Naive thymus-derived CD8-positive, alpha-beta T cell (primary cell): ENCODE measurements around the gene GOLPH3. TPM values are rescaled to one million over a fixed set of nuclear protein-coding genes. Genes with fewer than 3 reads are reported as not detected.

ENCODE experiments used
- ATAC-seq, 2 donors: fragments of 150-1000 bp; cut with Tn5 transposase in 1 of 2; sonication (Bioruptor Pico), chemical (Tn5 transposase) in 1 of 2; 1 replicate in 1 of 2; 2 replicates in 1 of 2; pipeline ENCODE4 v1.10.0; 2021; ENCODE audit warnings: mild to moderate bottlenecking in 2 of 2, moderate library complexity in 2 of 2
- POLR2A ChIA-PET: fragments of 350-600 bp; sonication (Branson Sonifier 250); formaldehyde crosslinking; loops from one replicate; lab custom pipeline; 2021; ENCODE audit warnings: antibody characterized with exemption; lab: Charles Lee
- DNase-seq, 10 donors: peaks; one replicate each; pipeline versions ENCODE4 v3.0.0 to v3.0.0-alpha.2; 2020 to 2022
- H3K27ac Mint-ChIP-seq, 10 donors: one replicate each; pipeline ENCODE4 v1.8.0; 2020 to 2022; ENCODE audit warnings: mild to moderate bottlenecking in 10 of 10, mixed read lengths in 10 of 10, moderate library complexity in 4 of 10, inconsistent platforms in 1 of 10
- H3K27me3 Mint-ChIP-seq, 5 donors: one replicate each; pipeline ENCODE4 v1.8.0; 2021 to 2022; ENCODE audit warnings: mixed read lengths in 5 of 5
- H3K36me3 Mint-ChIP-seq, 3 donors: one replicate each; pipeline ENCODE4 v1.8.0; 2020 to 2022; ENCODE audit warnings: mixed read lengths in 3 of 3, mild to moderate bottlenecking in 2 of 3, inconsistent platforms in 1 of 3
- H3K4me1 Mint-ChIP-seq, 4 donors: one replicate each; pipeline ENCODE4 v1.8.0; 2021 to 2022; ENCODE audit warnings: mixed read lengths in 4 of 4
- H3K4me3 Mint-ChIP-seq, 10 donors: one replicate each; pipeline ENCODE4 v1.8.0; 2020 to 2022; ENCODE audit warnings: mild to moderate bottlenecking in 10 of 10, mixed read lengths in 10 of 10, moderate library complexity in 6 of 10, inconsistent platforms in 1 of 10
- H3K9me3 Mint-ChIP-seq, 9 donors: one replicate each; pipeline ENCODE4 v1.8.0; 2020 to 2022; ENCODE audit warnings: mixed read lengths in 9 of 9, mild to moderate bottlenecking in 3 of 9, inconsistent platforms in 1 of 9, moderate library complexity in 1 of 9
- polyA plus RNA-seq, 3 donors: library from polyadenylated mRNA; unstranded; fragments of 300-500 nt; fragmentation: Illumina TruSeq; gene quantifications; one replicate each; pipeline ENCODE4 v1.2.3, GENCODE V29; 2021
- total RNA-seq, 8 experiments: library from RNA in 2 of 8; stranded (reverse) in 2 of 8; gene quantifications; one replicate each; pipeline ENCODE4 v1.2.3 and lab custom pipeline; 2021 to 2026

GOLPH3 gene
- total and polyA plus RNA-seq, 5 experiments from 2014 or later: 63.7 to 88.0 (median 65.7) TPM

GRCh38 chr5:32165597-32165996 is 8.5 kb downstream of the GOLPH3 start:
- POLR2A ChIA-PET: interaction anchor here (1.3 kb wide), 1 partner anchor 8 kb away, joined by 3 read pairs; the partner anchor contains the start of gene GOLPH3
- peaks cover 0 to 63% (median 20%) of the 10 kb centered on the region in 3 donors for H3K36me3 Mint-ChIP-seq
- ATAC-seq (no peak), DNase-seq (no peak)
- H3K4me1 Mint-ChIP-seq: peaks cover 15 to 67% (median 47%) of the 10 kb centered on the region in 4 donors
- peak overlapping the region in 2 of 10 donors; percentile 33 to 66 for H3K27ac Mint-ChIP-seq
- no peaks in the 10 kb centered on the region for H3K9me3 Mint-ChIP-seq
- no peak overlapping the region for H3K4me3 Mint-ChIP-seq
- no peaks in the 10 kb centered on the region for H3K27me3 Mint-ChIP-seq

GRCh38 chr5:32163785-32164184 is 10.3 kb downstream of the GOLPH3 start:
- H3K27me3 Mint-ChIP-seq: no peaks in the 10 kb centered on the region
- H3K4me3 Mint-ChIP-seq: no peak overlapping the region
- H3K36me3 Mint-ChIP-seq: peaks cover 0 to 48% (median 19%) of the 10 kb centered on the region in 3 donors
- H3K27ac Mint-ChIP-seq: peak overlapping the region in 1 of 10 donors; percentile 64
- POLR2A ChIA-PET: interaction anchor here (0.7 to 1.9 kb wide), 2 partner anchors 9 to 11 kb away, joined by 3 to 5 read pairs; partner anchors contain the start of gene GOLPH3
- no peaks in the 10 kb centered on the region for H3K9me3 Mint-ChIP-seq
- DNase-seq (no peak), ATAC-seq (no peak)
- H3K4me1 Mint-ChIP-seq: peaks cover 13 to 56% (median 33%) of the 10 kb centered on the region in 4 donors

- peaks cover 7 to 49% (median 27%) of the 10 kb centered on the region in 4 donors for H3K4me1 Mint-ChIP-seq
- H3K27ac Mint-ChIP-seq: no peak overlapping the region
- H3K27me3 Mint-ChIP-seq: no peaks in the 10 kb centered on the region
- ATAC-seq: no peak
- H3K4me3 Mint-ChIP-seq: no peak overlapping the region
- POLR2A ChIA-PET: interaction anchor here (1.9 kb wide), 1 partner anchor 9 kb away, joined by 5 read pairs; no protein-coding TSS in a partner anchor
- no peak for DNase-seq
- peaks cover 0 to 41% (median 13%) of the 10 kb centered on the region in 3 donors for H3K36me3 Mint-ChIP-seq
- no peaks in the 10 kb centered on the region for H3K9me3 Mint-ChIP-seq
Measured at GRCh38 chr5:32163053-32163452, 11.1 kb downstream of the GOLPH3 start.

- no peak for ATAC-seq
- Mint-ChIP-seq H3K36me3 (peaks cover 0 to 27% (median 14%) of the 10 kb centered on the region in 3 donors), H3K9me3 (no peaks in the 10 kb centered on the region), H3K27me3 (no peaks in the 10 kb centered on the region), H3K4me1 (peaks cover 11 to 45% (median 23%) of the 10 kb centered on the region in 4 donors), H3K27ac (peak overlapping the region in 1 of 10 donors; percentile 34), H3K4me3 (peak overlapping the region in 2 of 10 donors; percentile 3 to 46)
- POLR2A ChIA-PET: no interaction called here
- DNase-seq: no peak
Measured at GRCh38 chr5:32160228-32160627, 13.9 kb downstream of the GOLPH3 start.

- Mint-ChIP-seq H3K9me3 (no peaks in the 10 kb centered on the region), H3K27me3 (no peaks in the 10 kb centered on the region), H3K36me3 (peaks cover 0 to 26% (median 14%) of the 10 kb centered on the region in 3 donors), H3K27ac (peak overlapping the region in 2 of 10 donors; percentile 11 to 55), H3K4me1 (peaks cover 12 to 47% (median 25%) of the 10 kb centered on the region in 4 donors), H3K4me3 (no peak overlapping the region)
- POLR2A ChIA-PET: no interaction called here
- no peak for ATAC-seq
- no peak for DNase-seq
Measured at GRCh38 chr5:32159328-32160072, 14.6 kb downstream of the GOLPH3 start.

GRCh38 chr5:32158679-32158975 is 15.5 kb downstream of the GOLPH3 start:
- H3K27me3 Mint-ChIP-seq: no peaks in the 10 kb centered on the region
- H3K36me3 Mint-ChIP-seq: peaks cover 0 to 20% (median 9%) of the 10 kb centered on the region in 3 donors
- no peaks in the 10 kb centered on the region for H3K9me3 Mint-ChIP-seq
- H3K27ac Mint-ChIP-seq: no peak overlapping the region
- H3K4me3 Mint-ChIP-seq: no peak overlapping the region
- POLR2A ChIA-PET: interaction anchor here (1.2 kb wide), 1 partner anchor 10 kb away, joined by 4 read pairs; no protein-coding TSS in a partner anchor
- DNase-seq: no peak
- peaks cover 16 to 47% (median 27%) of the 10 kb centered on the region in 4 donors for H3K4me1 Mint-ChIP-seq
- no peak for ATAC-seq

- Mint-ChIP-seq H3K4me1 (peaks cover 16 to 49% (median 37%) of the 10 kb centered on the region in 4 donors), H3K27ac (no peak overlapping the region), H3K36me3 (peaks cover 0 to 20% (median 9%) of the 10 kb centered on the region in 3 donors), H3K27me3 (no peaks in the 10 kb centered on the region), H3K9me3 (no peaks in the 10 kb centered on the region), H3K4me3 (no peak overlapping the region)
- POLR2A ChIA-PET: interaction anchor here (0.7 kb wide), 1 partner anchor 10 kb away, joined by 3 read pairs; no protein-coding TSS in a partner anchor
- no peak for ATAC-seq
- DNase-seq: no peak
Measured at GRCh38 chr5:32157078-32157477, 17.0 kb downstream of the GOLPH3 start.

GRCh38 chr5:32156635-32157034 is 17.5 kb downstream of the GOLPH3 start:
- H3K4me3 Mint-ChIP-seq: peak overlapping the region in 1 of 10 donors; percentile 10
- DNase-seq (no peak), ATAC-seq (no peak)
- peaks cover 3 to 22% (median 9%) of the 10 kb centered on the region in 3 donors for H3K36me3 Mint-ChIP-seq
- no peaks in the 10 kb centered on the region for H3K27me3 Mint-ChIP-seq
- no peaks in the 10 kb centered on the region for H3K9me3 Mint-ChIP-seq
- peaks cover 19 to 52% (median 41%) of the 10 kb centered on the region in 4 donors for H3K4me1 Mint-ChIP-seq
- H3K27ac Mint-ChIP-seq: peak overlapping the region in 1 of 10 donors; percentile 19
- POLR2A ChIA-PET: no interaction called here

GRCh38 chr5:32155211-32155610 is 18.9 kb downstream of the GOLPH3 start:
- no peak overlapping the region for H3K27ac Mint-ChIP-seq
- POLR2A ChIA-PET: no interaction called here
- H3K4me3 Mint-ChIP-seq: peak overlapping the region in 1 of 10 donors; percentile 4
- no peaks in the 10 kb centered on the region for H3K27me3 Mint-ChIP-seq
- ATAC-seq: no peak
- no peaks in the 10 kb centered on the region for H3K9me3 Mint-ChIP-seq
- H3K4me1 Mint-ChIP-seq: peaks cover 17 to 49% (median 37%) of the 10 kb centered on the region in 4 donors
- H3K36me3 Mint-ChIP-seq: peaks cover 4 to 15% (median 5%) of the 10 kb centered on the region in 3 donors
- no peak for DNase-seq

- H3K27ac Mint-ChIP-seq: peak overlapping the region in 4 of 10 donors; percentile 10 to 69 (median 44)
- peaks cover 5 to 21% (median 7%) of the 10 kb centered on the region in 3 donors for H3K36me3 Mint-ChIP-seq
- peak overlapping the region in 1 of 10 donors; percentile 44 for H3K4me3 Mint-ChIP-seq
- H3K4me1 Mint-ChIP-seq: peaks cover 20 to 63% (median 48%) of the 10 kb centered on the region in 4 donors
- ATAC-seq (no peak), DNase-seq (no peak)
- no peaks in the 10 kb centered on the region for H3K27me3 Mint-ChIP-seq
- POLR2A ChIA-PET: no interaction called here
- no peaks in the 10 kb centered on the region for H3K9me3 Mint-ChIP-seq
Measured at GRCh38 chr5:32153723-32154122, 20.4 kb downstream of the GOLPH3 start.

GRCh38 chr5:32151198-32151597 is 22.9 kb downstream of the GOLPH3 start:
- peaks cover 4 to 25% (median 5%) of the 10 kb centered on the region in 3 donors for H3K36me3 Mint-ChIP-seq
- no peaks in the 10 kb centered on the region for H3K27me3 Mint-ChIP-seq
- no peaks in the 10 kb centered on the region for H3K9me3 Mint-ChIP-seq
- ATAC-seq: no peak
- no peak overlapping the region for H3K4me3 Mint-ChIP-seq
- H3K27ac Mint-ChIP-seq: no peak overlapping the region
- peaks cover 23 to 77% (median 60%) of the 10 kb centered on the region in 4 donors for H3K4me1 Mint-ChIP-seq
- DNase-seq: no peak
- POLR2A ChIA-PET: interaction anchor here (0.6 to 0.7 kb wide), 2 partner anchors 17 to 558 kb away, joined by 3 read pairs; no protein-coding TSS in a partner anchor

GRCh38 chr5:32150366-32150765 is 23.8 kb downstream of the GOLPH3 start:
- DNase-seq: no peak
- Mint-ChIP-seq H3K36me3 (peaks cover 4 to 23% (median 5%) of the 10 kb centered on the region in 3 donors), H3K27ac (no peak overlapping the region), H3K9me3 (no peaks in the 10 kb centered on the region), H3K4me1 (peaks cover 27 to 76% (median 65%) of the 10 kb centered on the region in 4 donors), H3K4me3 (no peak overlapping the region), H3K27me3 (no peaks in the 10 kb centered on the region)
- ATAC-seq: no peak
- POLR2A ChIA-PET: interaction anchor here (0.7 kb wide), 1 partner anchor 558 kb away, joined by 3 read pairs; no protein-coding TSS in a partner anchor

GRCh38 chr5:32147959-32148358 is 26.2 kb downstream of the GOLPH3 start:
- no peak for ATAC-seq
- Mint-ChIP-seq H3K27ac (peak overlapping the region in 2 of 10 donors; percentile 42 to 48), H3K36me3 (peaks cover 5 to 34% (median 7%) of the 10 kb centered on the region in 3 donors), H3K4me3 (peak overlapping the region in 1 of 10 donors; percentile 19), H3K27me3 (no peaks in the 10 kb centered on the region), H3K9me3 (no peaks in the 10 kb centered on the region), H3K4me1 (peaks cover 23 to 66% (median 55%) of the 10 kb centered on the region in 4 donors)
- DNase-seq: no peak
- POLR2A ChIA-PET: no interaction called here
